Kasumi-1 (cell line): ENCODE results near the gene ZNF469.

Experiments
- DNase-seq, 2 experiments: peaks; one replicate each; lab custom pipeline; 2025; lab: John Stamatoyannopoulos, UW

Gene ZNF469

GRCh38 chr16:88377961-88378360 lies 4.8 kb upstream of the ZNF469 start:
- no peak for DNase-seq

GRCh38 chr16:88378401-88378800 lies 4.4 kb upstream of the ZNF469 start:
- no peak for DNase-seq

- DNase-seq, result no peak
These were observed 3.7 kb upstream of the ZNF469 start for GRCh38 chr16:88378836-88379693.

GRCh38 chr16:88379694-88380040 lies 3.1 kb upstream of the ZNF469 start:
- DNase-seq, result no peak

GRCh38 chr16:88380099-88380498 lies 2.7 kb upstream of the ZNF469 start:
- DNase-seq, result no peak

GRCh38 chr16:88380619-88381018 lies 2.1 kb upstream of the ZNF469 start:
- DNase-seq, result no peak

GRCh38 chr16:88381820-88382451 lies 823 bp upstream of the ZNF469 start:
- no peak for DNase-seq

GRCh38 chr16:88383401-88384221 lies 852 bp downstream of the ZNF469 start:
- DNase-seq, result no peak

- peak; percentile 14 to 45 for DNase-seq
These were observed 1.7 kb downstream of the ZNF469 start for GRCh38 chr16:88384222-88385111.

- no peak for DNase-seq
These were observed 2.4 kb downstream of the ZNF469 start for GRCh38 chr16:88385112-88385594.

GRCh38 chr16:88385831-88386815 lies 3.4 kb downstream of the ZNF469 start:
- no peak for DNase-seq

GRCh38 chr16:88387180-88387765 lies 4.5 kb downstream of the ZNF469 start:
- no peak for DNase-seq

GRCh38 chr16:88387941-88388627 lies 5.3 kb downstream of the ZNF469 start:
- no peak for DNase-seq

- DNase-seq, result no peak
These were observed 6.4 kb downstream of the ZNF469 start for GRCh38 chr16:88389191-88389590.

- DNase-seq, result no peak
These were observed 6.9 kb downstream of the ZNF469 start for GRCh38 chr16:88389621-88390160.

- no peak for DNase-seq
These were observed 7.5 kb downstream of the ZNF469 start for GRCh38 chr16:88390265-88390664.

- no peak for DNase-seq
These were observed 8.0 kb downstream of the ZNF469 start for GRCh38 chr16:88390735-88391134.

GRCh38 chr16:88391144-88391850 lies 8.5 kb downstream of the ZNF469 start:
- no peak for DNase-seq
